Upper lobe of left lung (tissue), 4 donors: ENCODE results near the gene DCTN4.

ENCODE experiments used
- EP300 ChIP-seq, 4 donors: sonication (generic); formaldehyde crosslinking; IDR thresholded peaks; one replicate each; pipeline ENCODE4 v1.5.1; 2017; ENCODE audit warnings: antibody characterized with exemption in 4 of 4, control low read depth in 2 of 4
- POLR2A ChIP-seq, 4 donors: fragments of 450-650 bp; IDR thresholded peaks; one replicate each; pipeline ENCODE4 v1.5.1; 2016 to 2017; ENCODE audit warnings: antibody characterized with exemption in 4 of 4, mild to moderate bottlenecking in 2 of 4
- POLR2AphosphoS5 ChIP-seq, 2 donors: sonication (generic); formaldehyde crosslinking; IDR thresholded peaks; one replicate each; pipeline ENCODE4 v1.5.1; 2017; ENCODE audit warnings: antibody characterized with exemption in 2 of 2
- TF ChIP-seq, protein P1 (sequence below), 6 experiments: fragments of 450-650 bp in 4 of 6; fragments of 200-600 bp in 2 of 6; sonication (generic) in 2 of 6; IDR thresholded peaks; one replicate each; pipeline ENCODE4 v1.5.1; 2016 to 2019; ENCODE audit warnings: antibody characterized with exemption in 6 of 6

DNA sequence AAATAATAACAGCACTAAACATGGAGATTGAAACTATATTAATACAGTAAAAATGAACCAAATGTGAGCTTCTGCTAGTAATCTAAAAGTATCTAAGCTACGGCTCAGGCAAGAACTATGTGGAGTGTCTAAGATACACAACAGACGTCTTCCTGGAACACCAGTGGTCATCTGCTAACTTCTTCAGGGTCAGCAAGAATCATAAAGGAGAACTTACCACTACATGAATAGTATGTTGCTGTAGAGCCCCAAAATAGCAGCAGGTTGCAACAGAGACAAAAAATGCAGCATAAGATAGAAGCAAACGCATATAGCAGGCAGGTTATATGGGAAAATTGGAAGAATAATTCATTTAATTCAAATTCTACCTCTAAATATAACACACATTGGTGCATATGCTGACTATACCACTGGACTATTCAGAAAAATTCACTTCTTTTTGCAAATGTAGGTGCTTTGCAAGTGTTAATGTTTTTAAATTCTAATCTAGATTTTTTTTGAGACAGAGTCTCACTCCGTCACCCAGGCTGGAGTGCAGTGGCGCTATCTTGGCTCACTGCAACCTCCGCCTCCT lies 27.1 kb downstream of the DCTN4 start:
- TF ChIP-seq, protein P1, sequence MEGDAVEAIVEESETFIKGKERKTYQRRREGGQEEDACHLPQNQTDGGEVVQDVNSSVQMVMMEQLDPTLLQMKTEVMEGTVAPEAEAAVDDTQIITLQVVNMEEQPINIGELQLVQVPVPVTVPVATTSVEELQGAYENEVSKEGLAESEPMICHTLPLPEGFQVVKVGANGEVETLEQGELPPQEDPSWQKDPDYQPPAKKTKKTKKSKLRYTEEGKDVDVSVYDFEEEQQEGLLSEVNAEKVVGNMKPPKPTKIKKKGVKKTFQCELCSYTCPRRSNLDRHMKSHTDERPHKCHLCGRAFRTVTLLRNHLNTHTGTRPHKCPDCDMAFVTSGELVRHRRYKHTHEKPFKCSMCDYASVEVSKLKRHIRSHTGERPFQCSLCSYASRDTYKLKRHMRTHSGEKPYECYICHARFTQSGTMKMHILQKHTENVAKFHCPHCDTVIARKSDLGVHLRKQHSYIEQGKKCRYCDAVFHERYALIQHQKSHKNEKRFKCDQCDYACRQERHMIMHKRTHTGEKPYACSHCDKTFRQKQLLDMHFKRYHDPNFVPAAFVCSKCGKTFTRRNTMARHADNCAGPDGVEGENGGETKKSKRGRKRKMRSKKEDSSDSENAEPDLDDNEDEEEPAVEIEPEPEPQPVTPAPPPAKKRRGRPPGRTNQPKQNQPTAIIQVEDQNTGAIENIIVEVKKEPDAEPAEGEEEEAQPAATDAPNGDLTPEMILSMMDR (IDR thresholded peaks at IDR 0.05): no peak
- TF ChIP-seq POLR2AphosphoS5 (IDR thresholded peaks at IDR 0.05) (no peak), POLR2A (IDR thresholded peaks at IDR 0.05) (peak in 1 of 4 donors; percentile 45), EP300 (IDR thresholded peaks at IDR 0.05) (no peak)
